ENCODE measurements around the gene CEACAM5. TPM values are rescaled to one million over a fixed set of nuclear protein-coding genes. Genes with fewer than 3 reads are reported as not detected.

CEACAM5 gene
- total RNA-seq: 100 to 1,000 TPM in 3 of 4 donors, 10 to 100 TPM in 1; 86.4 to 374 (median 293) TPM

GRCh38 chr19:41708481-41708880, at the start of gene CEACAM5:
TSS of gene CEACAM5 (plus strand) at chr19:41708626. CDS start at chr19:41708732, 106 bp downstream.
- peak within 1 kb of the TSS in 2 of 4 donors; percentile 25 to 48 for H3K27ac ChIP-seq
- TF ChIP-seq CTCF (IDR thresholded peaks at IDR 0.05): no peak
- TF ChIP-seq POLR2A (IDR thresholded peaks at IDR 0.05): no peak
- 32 to 35% methylated on average over 4 of the region's 4 CpGs for WGBS, 2 donors
- no peaks in the 10 kb centered on the region for H3K36me3 ChIP-seq
- no peak for DNase-seq
- peak within 1 kb of the TSS; percentile 19 to 41 (median 32) for H3K4me3 ChIP-seq
- intact Hi-C loops (cut with DNase I): no loop called here
- no peaks in the 10 kb centered on the region for H3K9me3 ChIP-seq
- H3K4me1 ChIP-seq: peaks cover 0 to 8% (median 0%) of the 10 kb centered on the region in 3 donors
- H3K27me3 ChIP-seq: peaks cover 0 to 76% (median 0%) of the 10 kb centered on the region in 4 donors

GRCh38 chr19:41666075-41666474, 42.4 kb upstream of the CEACAM5 start:
- peaks cover 0 to 28% (median 21%) of the 10 kb centered on the region in 3 donors for H3K9me3 ChIP-seq
- intact Hi-C loops (cut with DNase I): no loop called here
- H3K4me1 ChIP-seq: no peaks in the 10 kb centered on the region
- H3K27me3 ChIP-seq: peaks cover 0 to 27% (median 0%) of the 10 kb centered on the region in 4 donors
- H3K27ac ChIP-seq: no peak overlapping the region
- H3K4me3 ChIP-seq: no peak overlapping the region
- DNase-seq: no peak
- TF ChIP-seq CTCF (IDR thresholded peaks at IDR 0.05) (no peak), POLR2A (IDR thresholded peaks at IDR 0.05) (no peak)
- H3K36me3 ChIP-seq: no peaks in the 10 kb centered on the region
- 63 to 80% methylated on average over 2 of the region's 2 CpGs for WGBS, 2 donors

GRCh38 chr19:41668315-41668714, 40.1 kb upstream of the CEACAM5 start:
- DNase-seq: no peak
- Histone ChIP-seq H3K27ac (peak overlapping the region in 1 of 4 donors; percentile 14), H3K27me3 (peaks cover 0 to 50% (median 0%) of the 10 kb centered on the region in 4 donors), H3K4me3 (no peak overlapping the region), H3K36me3 (no peaks in the 10 kb centered on the region), H3K9me3 (peaks cover 0 to 27% (median 21%) of the 10 kb centered on the region in 3 donors), H3K4me1 (no peaks in the 10 kb centered on the region)
- TF ChIP-seq POLR2A (IDR thresholded peaks at IDR 0.05): no peak
- TF ChIP-seq CTCF (IDR thresholded peaks at IDR 0.05): no peak
- WGBS, 2 donors: 21 to 80% methylated on average over 1 of the region's 1 CpG
- intact Hi-C loops (cut with DNase I): no loop called here

GRCh38 chr19:41670755-41671154, 37.7 kb upstream of the CEACAM5 start:
- peaks cover 0 to 16% (median 10%) of the 10 kb centered on the region in 3 donors for H3K9me3 ChIP-seq
- TF ChIP-seq CTCF (IDR thresholded peaks at IDR 0.05) (no peak), POLR2A (IDR thresholded peaks at IDR 0.05) (no peak)
- no peak overlapping the region for H3K27ac ChIP-seq
- H3K27me3 ChIP-seq: peaks cover 0 to 65% (median 0%) of the 10 kb centered on the region in 4 donors
- no peaks in the 10 kb centered on the region for H3K36me3 ChIP-seq
- no peaks in the 10 kb centered on the region for H3K4me1 ChIP-seq
- H3K4me3 ChIP-seq: no peak overlapping the region
- DNase-seq: no peak
- intact Hi-C loops (cut with DNase I): no loop called here

- H3K27me3 ChIP-seq: peaks cover 0 to 72% (median 0%) of the 10 kb centered on the region in 4 donors
- H3K9me3 ChIP-seq: peaks cover 0 to 8% (median 3%) of the 10 kb centered on the region in 3 donors
- TF ChIP-seq POLR2A (IDR thresholded peaks at IDR 0.05) (no peak), CTCF (IDR thresholded peaks at IDR 0.05) (no peak)
- intact Hi-C loops (cut with DNase I): no loop called here
- WGBS, 2 donors: 62 to 81% methylated on average over 5 of the region's 5 CpGs
- H3K27ac ChIP-seq: no peak overlapping the region
- no peaks in the 10 kb centered on the region for H3K4me1 ChIP-seq
- DNase-seq: no peak
- H3K36me3 ChIP-seq: no peaks in the 10 kb centered on the region
- H3K4me3 ChIP-seq: no peak overlapping the region
Observed at GRCh38 chr19:41671486-41671885, 36.9 kb upstream of the CEACAM5 start.

Data from esophagus squamous epithelium (tissue), 5 donors.